GM19238 (cell line): ENCODE data around the gene SMIM7.

Experiments
- DNase-seq: peaks from one replicate; pipeline ENCODE4 v3.0.0; 2011; ENCODE audit warnings: low spot score; ENCODE audit not compliant: insufficient read length

Gene SMIM7

DNA sequence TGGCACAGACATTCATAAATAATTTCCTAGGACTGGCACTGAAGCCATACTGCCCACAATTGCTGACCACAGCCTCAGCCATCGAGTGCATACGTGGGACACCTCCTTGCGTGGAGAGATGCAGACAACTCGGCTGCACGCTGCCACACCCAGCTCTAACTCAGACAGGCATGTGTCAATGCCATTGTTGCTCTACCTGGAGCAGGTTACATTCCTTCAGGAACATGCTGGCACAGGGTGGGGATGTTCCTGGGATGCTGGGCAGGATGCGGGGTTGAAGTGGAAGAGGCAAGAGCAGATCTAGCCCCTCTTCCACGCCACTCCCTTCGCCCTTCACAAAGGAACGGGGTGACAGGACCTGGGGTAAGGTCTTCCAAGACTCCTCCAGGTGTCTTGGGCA is 63.5 kb downstream of the SMIM7 start:
- DNase-seq = no peak
